GM12864 (cell line): Measurements from ENCODE around the gene TEX51.

Source experiments
- DNase-seq: peaks from one replicate; pipeline ENCODE4 v3.0.0-alpha.2; 2011; ENCODE audit warnings: low read depth
- H3K4me3 ChIP-seq: 2 replicates; pipeline ENCODE4 v1.5.1; 2011; ENCODE audit warnings: mild to moderate bottlenecking, low read depth, low read length, control low read depth
- TF ChIP-seq, protein P1 (sequence below): IDR thresholded peaks from 2 replicates; pipeline ENCODE4 v1.5.1; 2011; ENCODE audit warnings: low read depth, mild to moderate bottlenecking, moderate library complexity, low read length, control low read depth, inconsistent platforms; ENCODE audit errors: missing control alignments

The TEX51 gene

DNA sequence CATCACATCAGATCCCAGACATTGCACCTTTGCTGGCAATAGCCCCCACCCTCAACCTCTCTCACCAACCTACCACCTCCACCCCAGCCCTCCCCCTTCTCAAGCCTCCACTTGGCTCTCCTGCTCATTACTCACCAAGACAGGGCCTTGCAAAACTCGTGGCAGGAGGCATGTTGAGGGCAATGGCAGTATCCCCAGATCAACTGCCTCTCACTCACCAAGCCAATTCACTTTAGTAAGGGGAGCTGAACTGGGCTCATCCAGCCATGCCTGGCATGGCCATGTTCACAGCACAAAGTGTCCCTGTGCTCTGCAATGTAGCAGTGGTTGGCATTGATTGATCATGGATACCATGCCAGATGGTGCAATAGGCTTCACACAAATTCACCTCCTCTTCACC is 46.3 kb upstream of the TEX51 start:
- no peak for DNase-seq
- TF ChIP-seq, protein P1, sequence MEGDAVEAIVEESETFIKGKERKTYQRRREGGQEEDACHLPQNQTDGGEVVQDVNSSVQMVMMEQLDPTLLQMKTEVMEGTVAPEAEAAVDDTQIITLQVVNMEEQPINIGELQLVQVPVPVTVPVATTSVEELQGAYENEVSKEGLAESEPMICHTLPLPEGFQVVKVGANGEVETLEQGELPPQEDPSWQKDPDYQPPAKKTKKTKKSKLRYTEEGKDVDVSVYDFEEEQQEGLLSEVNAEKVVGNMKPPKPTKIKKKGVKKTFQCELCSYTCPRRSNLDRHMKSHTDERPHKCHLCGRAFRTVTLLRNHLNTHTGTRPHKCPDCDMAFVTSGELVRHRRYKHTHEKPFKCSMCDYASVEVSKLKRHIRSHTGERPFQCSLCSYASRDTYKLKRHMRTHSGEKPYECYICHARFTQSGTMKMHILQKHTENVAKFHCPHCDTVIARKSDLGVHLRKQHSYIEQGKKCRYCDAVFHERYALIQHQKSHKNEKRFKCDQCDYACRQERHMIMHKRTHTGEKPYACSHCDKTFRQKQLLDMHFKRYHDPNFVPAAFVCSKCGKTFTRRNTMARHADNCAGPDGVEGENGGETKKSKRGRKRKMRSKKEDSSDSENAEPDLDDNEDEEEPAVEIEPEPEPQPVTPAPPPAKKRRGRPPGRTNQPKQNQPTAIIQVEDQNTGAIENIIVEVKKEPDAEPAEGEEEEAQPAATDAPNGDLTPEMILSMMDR: no peak

DNA sequence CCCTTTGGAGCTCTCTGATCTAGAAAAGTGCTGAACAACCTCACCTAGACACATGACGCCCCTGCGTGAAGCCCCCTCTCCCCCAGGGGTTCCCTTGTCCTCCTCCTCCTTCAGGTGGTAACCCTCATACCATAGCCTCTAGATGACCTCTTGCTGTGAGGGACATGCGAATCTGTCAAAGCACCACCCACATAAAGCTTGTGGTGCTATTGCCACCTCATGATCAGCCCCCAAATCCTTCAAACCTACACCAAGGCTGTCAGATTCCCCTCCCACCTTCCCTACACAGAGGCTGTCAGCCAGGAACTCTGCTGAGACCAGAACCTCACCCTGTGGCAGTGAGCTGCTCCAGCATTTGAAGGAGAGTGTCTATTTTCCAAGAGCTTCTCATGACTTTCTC is 43.1 kb upstream of the TEX51 start:
- DNase-seq: no peak
- H3K4me3 ChIP-seq: no peak overlapping the region
- TF ChIP-seq, protein P1: no peak

More for the DNA sequence above, 46.3 kb upstream of the TEX51 start:
- H3K4me3 ChIP-seq: no peak overlapping the region

DNA sequence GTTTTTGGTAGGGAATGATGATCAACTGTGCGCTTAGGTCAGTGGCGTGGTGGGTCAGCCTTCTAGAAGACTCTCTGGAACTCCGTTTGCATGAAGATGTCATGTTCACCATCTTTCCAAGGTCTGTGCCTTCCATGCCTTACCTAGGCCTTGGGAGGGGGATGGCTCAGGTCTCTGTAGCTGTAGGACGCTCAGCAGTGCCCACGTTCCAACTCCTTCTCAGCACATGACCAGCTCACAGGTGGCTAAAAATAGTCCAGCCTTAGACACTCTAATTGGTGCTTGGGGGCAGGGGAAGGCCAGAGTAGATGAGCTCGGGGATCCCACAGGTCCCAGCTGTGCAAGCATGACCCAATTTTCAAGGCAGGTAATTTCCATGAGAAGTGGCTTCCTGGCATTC is 42.3 kb upstream of the TEX51 start:
- no peak overlapping the region for H3K4me3 ChIP-seq
- TF ChIP-seq, protein P1: no peak
- no peak for DNase-seq

DNA sequence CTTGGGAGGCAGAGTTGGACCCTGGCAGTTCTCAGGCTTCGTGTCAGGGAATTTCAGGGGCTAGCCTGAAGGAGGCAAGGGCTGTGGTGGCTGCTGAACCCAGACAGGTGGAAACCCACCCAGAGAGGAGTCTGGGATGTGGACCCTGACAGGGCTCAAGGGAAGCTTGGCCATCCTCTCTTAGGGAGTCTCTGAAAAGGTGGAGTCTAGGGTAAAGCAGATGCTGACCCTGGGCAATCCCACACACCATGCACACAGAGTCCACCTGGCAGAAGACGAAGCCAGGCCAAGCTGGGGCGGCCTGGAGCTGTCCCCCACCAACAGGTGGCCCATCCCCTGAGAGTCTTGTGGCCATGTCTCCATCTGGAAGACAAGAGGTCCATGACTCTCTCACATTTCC is 41.2 kb upstream of the TEX51 start:
- no peak for DNase-seq

DNA sequence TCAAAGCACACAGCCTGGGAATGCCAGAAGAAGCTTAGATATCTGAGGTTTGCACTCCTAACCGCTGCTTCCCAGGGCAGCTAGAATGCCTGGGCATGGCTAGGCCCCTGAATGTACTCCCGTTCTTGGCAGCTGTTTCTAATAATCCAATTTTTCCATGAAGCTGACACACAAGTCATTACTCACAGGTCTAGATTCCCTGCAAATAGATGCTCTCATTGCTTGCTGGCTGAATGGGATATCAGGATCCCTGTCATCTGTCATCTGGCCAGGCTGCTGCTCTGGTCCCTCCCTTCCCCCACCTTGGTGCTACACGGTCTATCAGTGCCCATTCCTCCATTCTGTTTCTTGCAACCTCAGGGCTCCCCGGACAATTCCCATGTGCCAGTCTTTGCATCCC is 40.7 kb upstream of the TEX51 start:
- H3K4me3 ChIP-seq: no peak overlapping the region
- DNase-seq: no peak
- TF ChIP-seq, protein P1: no peak

More for the DNA sequence above, 41.2 kb upstream of the TEX51 start:
- TF ChIP-seq, protein P1: no peak
- H3K4me3 ChIP-seq: no peak overlapping the region

DNA sequence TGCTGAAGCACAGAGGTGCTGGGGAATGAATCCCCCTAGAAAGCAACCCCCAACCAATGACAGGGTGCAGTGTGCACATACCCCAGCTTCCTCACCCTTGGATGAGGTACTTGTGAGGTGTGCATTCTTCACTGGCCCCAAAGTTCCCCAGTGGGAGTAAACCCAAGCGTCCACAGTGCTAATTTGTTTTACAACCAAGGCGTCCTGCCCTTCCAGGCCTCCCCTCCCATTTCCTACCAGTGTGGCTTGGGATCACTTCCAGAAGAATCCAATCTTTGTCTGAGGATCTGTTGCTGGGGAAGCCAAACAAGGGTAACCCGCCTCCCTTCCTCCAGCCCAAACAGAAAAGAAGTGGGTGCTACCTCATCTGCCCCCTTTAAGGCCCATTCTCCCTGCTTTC is 40.3 kb upstream of the TEX51 start:
- H3K4me3 ChIP-seq: no peak overlapping the region
- TF ChIP-seq, protein P1: no peak
- DNase-seq: no peak

DNA sequence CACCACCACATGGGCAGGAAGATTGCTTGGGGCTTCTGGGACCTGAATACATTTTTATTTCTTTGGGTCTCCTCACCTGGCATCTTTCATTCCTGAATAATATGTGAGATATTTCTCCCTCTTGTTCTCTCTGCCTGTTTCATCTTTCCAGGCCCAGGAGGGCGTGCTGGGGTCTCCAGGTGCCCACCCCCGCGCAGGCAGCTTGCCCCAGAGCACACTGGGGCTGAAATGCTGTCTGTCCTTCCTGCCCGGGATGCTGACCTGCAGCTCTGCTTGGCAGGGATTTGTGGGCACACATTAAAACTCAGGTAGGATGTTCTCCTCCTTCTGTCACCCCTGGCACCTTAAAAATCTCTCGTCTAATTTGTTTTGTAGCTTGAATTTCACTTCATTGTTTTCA is 39.7 kb upstream of the TEX51 start:
- H3K4me3 ChIP-seq: no peak overlapping the region
- TF ChIP-seq, protein P1: no peak
- no peak for DNase-seq
